ENCODE results near the gene PCED1B. TPM values are rescaled to one million over a fixed set of nuclear protein-coding genes. Genes with fewer than 3 reads are reported as not detected.

PCED1B gene
- total RNA-seq, 5 donors from 2014 or later (not counting 1 experiment from before 2014, with no cell fraction given): 53.7 to 159 (median 119) TPM

GRCh38 chr12:47065546-47065945 lies 13.9 kb upstream of the PCED1B start:
- POLR2A ChIA-PET: interaction anchor here in 1 of 2 donors (0.6 kb wide), 1 partner anchor 315 kb away, joined by 3 read pairs; no protein-coding TSS in a partner anchor
- no peaks in the 10 kb centered on the region for H3K4me1 ChIP-seq (ENCODE audit: control insufficient read depth in 1 of 2, extremely low read depth in 1 of 2, insufficient read depth in 2 of 2, low read length in 2 of 2)
- H3K36me3 ChIP-seq (ENCODE audit: control insufficient read depth in 2 of 2, extremely low read depth in 1 of 2, insufficient read depth in 1 of 2, low read length in 1 of 2): no peaks in the 10 kb centered on the region
- Mint-ChIP-seq H3K27ac (no peak overlapping the region), H3K4me3 (no peak overlapping the region), H3K36me3 (no peaks in the 10 kb centered on the region), H3K27me3 (no peaks in the 10 kb centered on the region), H3K9me3 (no peaks in the 10 kb centered on the region), H3K4me1 (no peaks in the 10 kb centered on the region)
- no peak for DNase-seq
- H3K27me3 ChIP-seq (replicated peaks in 1 of 2; ENCODE audit: control insufficient read depth in 2 of 2, extremely low read depth in 1 of 2, insufficient read depth in 2 of 2, low read length in 1 of 2): no peaks in the 10 kb centered on the region
- ATAC-seq (replicated peaks in 1 of 4): no peak
- WGBS (ENCODE audit: insufficient coverage): 100% methylated on average over 1 of the region's 1 CpG
- no peak overlapping the region for H3K27ac ChIP-seq (ENCODE audit: low read length)
- no peaks in the 10 kb centered on the region for H3K9me3 ChIP-seq
- H3K4me3 ChIP-seq (ENCODE audit: control insufficient read depth in 1 of 2, extremely low read depth in 1 of 2, low read length in 1 of 2): no peak overlapping the region
- CTCF ChIA-PET: interaction anchor here in 1 of 2 donors (0.6 kb wide), 1 partner anchor 220 kb away, joined by 6 read pairs; no protein-coding TSS in a partner anchor

- Histone ChIP-seq H3K4me1 (ENCODE audit: control insufficient read depth in 1 of 2, extremely low read depth in 1 of 2, insufficient read depth in 2 of 2, low read length in 2 of 2) (no peaks in the 10 kb centered on the region), H3K4me3 (ENCODE audit: control insufficient read depth in 1 of 2, extremely low read depth in 1 of 2, low read length in 1 of 2) (no peak overlapping the region), H3K27ac (ENCODE audit: low read length) (no peak overlapping the region), H3K9me3 (no peaks in the 10 kb centered on the region), H3K36me3 (ENCODE audit: control insufficient read depth in 2 of 2, extremely low read depth in 1 of 2, insufficient read depth in 1 of 2, low read length in 1 of 2) (no peaks in the 10 kb centered on the region), H3K27me3 (replicated peaks in 1 of 2; ENCODE audit: control insufficient read depth in 2 of 2, extremely low read depth in 1 of 2, insufficient read depth in 2 of 2, low read length in 1 of 2) (no peaks in the 10 kb centered on the region)
- WGBS (ENCODE audit: insufficient coverage): 59% methylated on average over 2 of the region's 6 CpGs
- Mint-ChIP-seq H3K4me3 (no peak overlapping the region), H3K9me3 (no peaks in the 10 kb centered on the region), H3K36me3 (no peaks in the 10 kb centered on the region), H3K27me3 (no peaks in the 10 kb centered on the region), H3K4me1 (no peaks in the 10 kb centered on the region), H3K27ac (no peak overlapping the region)
- no peak for DNase-seq
- no peak for ATAC-seq (replicated peaks in 1 of 4)
- ChIA-PET POLR2A (no interaction called here), CTCF (no interaction called here)
Observed at GRCh38 chr12:47066278-47067025, 13.0 kb upstream of the PCED1B start.

GRCh38 chr12:47067176-47067575 lies 12.2 kb upstream of the PCED1B start:
- no peak overlapping the region for H3K27ac Mint-ChIP-seq
- no CpG with 5 or more reads among the region's 1 CpG for WGBS (ENCODE audit: insufficient coverage)
- no peak overlapping the region for H3K4me3 ChIP-seq (ENCODE audit: control insufficient read depth in 1 of 2, extremely low read depth in 1 of 2, low read length in 1 of 2)
- H3K9me3 Mint-ChIP-seq: no peaks in the 10 kb centered on the region
- no peaks in the 10 kb centered on the region for H3K9me3 ChIP-seq
- POLR2A ChIA-PET: no interaction called here
- no peak overlapping the region for H3K4me3 Mint-ChIP-seq
- H3K27me3 Mint-ChIP-seq: no peaks in the 10 kb centered on the region
- H3K27me3 ChIP-seq (replicated peaks in 1 of 2; ENCODE audit: control insufficient read depth in 2 of 2, extremely low read depth in 1 of 2, insufficient read depth in 2 of 2, low read length in 1 of 2): no peaks in the 10 kb centered on the region
- ATAC-seq (replicated peaks in 1 of 4) (no peak), DNase-seq (no peak)
- no peaks in the 10 kb centered on the region for H3K4me1 Mint-ChIP-seq
- CTCF ChIA-PET: no interaction called here
- H3K27ac ChIP-seq (ENCODE audit: low read length): no peak overlapping the region
- no peaks in the 10 kb centered on the region for H3K4me1 ChIP-seq (ENCODE audit: control insufficient read depth in 1 of 2, extremely low read depth in 1 of 2, insufficient read depth in 2 of 2, low read length in 2 of 2)
- H3K36me3 ChIP-seq (ENCODE audit: control insufficient read depth in 2 of 2, extremely low read depth in 1 of 2, insufficient read depth in 1 of 2, low read length in 1 of 2): no peaks in the 10 kb centered on the region
- H3K36me3 Mint-ChIP-seq: no peaks in the 10 kb centered on the region

GRCh38 chr12:47067771-47068431 lies 11.5 kb upstream of the PCED1B start:
- H3K27ac Mint-ChIP-seq: no peak overlapping the region
- ATAC-seq (replicated peaks in 1 of 4) (no peak), DNase-seq (no peak)
- H3K9me3 Mint-ChIP-seq: no peaks in the 10 kb centered on the region
- POLR2A ChIA-PET: no interaction called here
- Histone ChIP-seq H3K4me3 (ENCODE audit: control insufficient read depth in 1 of 2, extremely low read depth in 1 of 2, low read length in 1 of 2) (no peak overlapping the region), H3K36me3 (ENCODE audit: control insufficient read depth in 2 of 2, extremely low read depth in 1 of 2, insufficient read depth in 1 of 2, low read length in 1 of 2) (no peaks in the 10 kb centered on the region), H3K9me3 (no peaks in the 10 kb centered on the region), H3K4me1 (ENCODE audit: control insufficient read depth in 1 of 2, extremely low read depth in 1 of 2, insufficient read depth in 2 of 2, low read length in 2 of 2) (no peaks in the 10 kb centered on the region), H3K27me3 (replicated peaks in 1 of 2; ENCODE audit: control insufficient read depth in 2 of 2, extremely low read depth in 1 of 2, insufficient read depth in 2 of 2, low read length in 1 of 2) (no peaks in the 10 kb centered on the region), H3K27ac (ENCODE audit: low read length) (no peak overlapping the region)
- H3K27me3 Mint-ChIP-seq: no peaks in the 10 kb centered on the region
- WGBS (ENCODE audit: insufficient coverage): 67% methylated on average over 1 of the region's 5 CpGs
- H3K4me3 Mint-ChIP-seq: no peak overlapping the region
- no peaks in the 10 kb centered on the region for H3K36me3 Mint-ChIP-seq
- CTCF ChIA-PET: no interaction called here
- H3K4me1 Mint-ChIP-seq: no peaks in the 10 kb centered on the region

- no peaks in the 10 kb centered on the region for H3K9me3 ChIP-seq
- no peaks in the 10 kb centered on the region for H3K4me1 ChIP-seq (ENCODE audit: control insufficient read depth in 1 of 2, extremely low read depth in 1 of 2, insufficient read depth in 2 of 2, low read length in 2 of 2)
- H3K9me3 Mint-ChIP-seq: no peaks in the 10 kb centered on the region
- ChIA-PET POLR2A (no interaction called here), CTCF (interaction anchor here in 1 of 2 donors (0.8 kb wide), 1 partner anchor 10 kb away, joined by 3 read pairs; no protein-coding TSS in a partner anchor)
- H3K27ac ChIP-seq (ENCODE audit: low read length): no peak overlapping the region
- no peaks in the 10 kb centered on the region for H3K36me3 ChIP-seq (ENCODE audit: control insufficient read depth in 2 of 2, extremely low read depth in 1 of 2, insufficient read depth in 1 of 2, low read length in 1 of 2)
- H3K27me3 ChIP-seq (replicated peaks in 1 of 2; ENCODE audit: control insufficient read depth in 2 of 2, extremely low read depth in 1 of 2, insufficient read depth in 2 of 2, low read length in 1 of 2): no peaks in the 10 kb centered on the region
- H3K4me3 ChIP-seq (ENCODE audit: control insufficient read depth in 1 of 2, extremely low read depth in 1 of 2, low read length in 1 of 2): no peak overlapping the region
- H3K4me3 Mint-ChIP-seq: no peak overlapping the region
- WGBS (ENCODE audit: insufficient coverage): 100% methylated on average over 2 of the region's 6 CpGs
- no peaks in the 10 kb centered on the region for H3K27me3 Mint-ChIP-seq
- H3K4me1 Mint-ChIP-seq: no peaks in the 10 kb centered on the region
- H3K27ac Mint-ChIP-seq: no peak overlapping the region
- no peak for DNase-seq
- no peaks in the 10 kb centered on the region for H3K36me3 Mint-ChIP-seq
- no peak for ATAC-seq (replicated peaks in 1 of 4)
Observed at GRCh38 chr12:47068539-47068938, 10.9 kb upstream of the PCED1B start.

- Histone ChIP-seq H3K36me3 (ENCODE audit: control insufficient read depth in 2 of 2, extremely low read depth in 1 of 2, insufficient read depth in 1 of 2, low read length in 1 of 2) (no peaks in the 10 kb centered on the region), H3K27ac (ENCODE audit: low read length) (no peak overlapping the region), H3K4me3 (ENCODE audit: control insufficient read depth in 1 of 2, extremely low read depth in 1 of 2, low read length in 1 of 2) (no peak overlapping the region), H3K27me3 (replicated peaks in 1 of 2; ENCODE audit: control insufficient read depth in 2 of 2, extremely low read depth in 1 of 2, insufficient read depth in 2 of 2, low read length in 1 of 2) (no peaks in the 10 kb centered on the region), H3K9me3 (no peaks in the 10 kb centered on the region), H3K4me1 (ENCODE audit: control insufficient read depth in 1 of 2, extremely low read depth in 1 of 2, insufficient read depth in 2 of 2, low read length in 2 of 2) (no peaks in the 10 kb centered on the region)
- DNase-seq (no peak), ATAC-seq (replicated peaks in 1 of 4) (no peak)
- Mint-ChIP-seq H3K27me3 (no peaks in the 10 kb centered on the region), H3K4me1 (no peaks in the 10 kb centered on the region), H3K36me3 (no peaks in the 10 kb centered on the region), H3K4me3 (no peak overlapping the region), H3K9me3 (no peaks in the 10 kb centered on the region), H3K27ac (no peak overlapping the region)
- WGBS (ENCODE audit: insufficient coverage): no CpG with 5 or more reads among the region's 1 CpG
- ChIA-PET CTCF (interaction anchor here (0.6 to 3.2 kb wide), 13 partner anchors 8 to 1822 kb away, joined by 3 to 15 read pairs (median 5); partner anchors contain the start of genes AMIGO2 (in 1 of the 2) and PCED1B (in 1 of the 2)), POLR2A (interaction anchor here in 1 of 2 donors (0.5 to 1.2 kb wide), 4 partner anchors 11 to 502 kb away, joined by 3 to 4 read pairs (median 4); no protein-coding TSS in a partner anchor)
Observed at GRCh38 chr12:47070310-47070709, 9.1 kb upstream of the PCED1B start.

Data from T-cell (primary cell).